T-helper 1 cell treated with Interleukin-12 subunit alpha and Interleukin-12 subunit beta and Interleukin-4 antibody, amounts not matched to agents 30 ng/mL and 1 ng/mL, for 36 hours (primary cell): ENCODE results near the gene MAT1A. TPM values are rescaled to one million over a fixed set of nuclear protein-coding genes. Genes with fewer than 3 reads are reported as not detected.
"Not testable (repeated sequence)": the region's sequence is repeated elsewhere in the genome, so short reads cannot be mapped to it uniquely, and the experiment has no call there.

ENCODE experiments used
- intact Hi-C: fragments of 100-400 bp; cut with micrococcal nuclease; formaldehyde crosslinking; loops from one replicate; pipeline ENCODE4 v1.15.1; 2024
- total RNA-seq: library from RNA; stranded (reverse); gene quantifications from 2 replicates; pipeline ENCODE4 v1.2.3, GENCODE V29; 2022

The MAT1A gene
- total RNA-seq, 1 donor from 2014 or later: not detected

GRCh38 chr10:80234331-80235235 lies 54.9 kb downstream of the MAT1A start:
- intact Hi-C loops: not testable (repeated sequence)

- intact Hi-C loops: not testable (repeated sequence)
Observed at GRCh38 chr10:80233871-80234270, 55.6 kb downstream of the MAT1A start.

- intact Hi-C loops: not testable (repeated sequence)
Observed at GRCh38 chr10:80226723-80227122, 62.7 kb downstream of the MAT1A start.

GRCh38 chr10:80223031-80223419 lies 66.4 kb downstream of the MAT1A start:
- intact Hi-C loops: not testable (repeated sequence)

Other genes starting within 250 kb of the MAT1A start
- 17.2 and 17.4 TPM in 2 replicates for gene TMEM254, start 211.0 kb downstream of the MAT1A start, total RNA-seq
- gene PLAC9, start 156.9 kb downstream of the MAT1A start, total RNA-seq: not detected in 2 replicates
- 237 and 259 TPM in 2 replicates for gene ANXA11, start 84.1 kb downstream of the MAT1A start, total RNA-seq
- not detected in 2 replicates for gene DYDC1, start 67.1 kb upstream of the MAT1A start, total RNA-seq
- gene DYDC2, start 67.1 kb upstream of the MAT1A start, total RNA-seq: not detected in 2 replicates
- gene PRXL2A, start 118.9 kb upstream of the MAT1A start, total RNA-seq: 8.2 and 9.6 TPM in 2 replicates
- gene TSPAN14, start 164.7 kb upstream of the MAT1A start, total RNA-seq: 178 and 181 TPM in 2 replicates
- gene SH2D4B, start 248.2 kb upstream of the MAT1A start, total RNA-seq: 0.10 and 0.17 TPM in 2 replicates